Measurements from ENCODE around the gene ABHD8. TPM values are rescaled to one million over a fixed set of nuclear protein-coding genes. Genes with fewer than 3 reads are reported as not detected.

The ABHD8 gene
- total and polyA plus RNA-seq, 2 of the 4 experiments (the other 2 are of a cell fraction), result 3.9 to 10.2 TPM

DNA sequence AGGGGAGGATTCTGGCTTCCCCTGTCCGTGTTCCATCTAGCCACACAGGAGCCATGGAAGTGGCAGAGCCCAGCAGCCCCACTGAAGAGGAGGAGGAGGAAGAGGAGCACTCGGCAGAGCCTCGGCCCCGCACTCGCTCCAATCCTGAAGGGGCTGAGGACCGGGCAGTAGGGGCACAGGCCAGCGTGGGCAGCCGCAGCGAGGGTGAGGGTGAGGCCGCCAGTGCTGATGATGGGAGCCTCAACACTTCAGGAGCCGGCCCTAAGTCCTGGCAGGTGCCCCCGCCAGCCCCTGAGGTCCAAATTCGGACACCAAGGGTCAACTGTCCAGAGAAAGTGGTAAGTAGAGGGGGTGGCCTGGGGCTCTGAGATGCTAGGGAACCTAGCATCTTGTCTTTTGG is 34.5 kb downstream of the ABHD8 start:
- no peak overlapping the region for H2BK120ac ChIP-seq (ENCODE audit: low read depth, low read length)
- H3K79me1 ChIP-seq (ENCODE audit: low read depth in 1 of 2, low read length in 2 of 2), result peaks cover 0 to 23% of the 10 kb centered on the region in 2 experiments; a peak in 2 of 4 replicates
- POLR2A ChIA-PET (ENCODE audit: unreplicated experiment), result no interaction called here
- H3K4me2 ChIP-seq (ENCODE audit: low read depth, low read length), result no peak overlapping the region
- H2AFZ ChIP-seq (replicated peaks; ENCODE audit: low read length, poor library complexity), result no peak overlapping the region
- no peak overlapping the region for H3K14ac ChIP-seq (replicated peaks; ENCODE audit: low read depth, low read length)
- in situ Hi-C loops (cut with MboI; ENCODE audit: low sequenced_read_pairs), result no loop called here
- H2AK5ac ChIP-seq (ENCODE audit: low read depth, low read length), result no peak overlapping the region
- DNase-seq, result no peak
- no peak overlapping the region for H2BK5ac ChIP-seq (ENCODE audit: low read depth, low read length, poor library complexity, severe bottlenecking)
- no peak overlapping the region for H4K91ac ChIP-seq (ENCODE audit: insufficient read depth, low read depth, low read length)
- ATAC-seq (ENCODE audit: low read depth), result no peak
- H3K9me1 ChIP-seq (ENCODE audit: insufficient read depth, low read length), result no peaks in the 10 kb centered on the region
- BruUV-seq (replicated peaks), result no TSS peak
- H3K9ac ChIP-seq (ENCODE audit: low read depth, low read length), result no peak overlapping the region
- no peaks in the 10 kb centered on the region; the same call in 1 of the 2 replicates for H3K4me1 ChIP-seq (ENCODE audit: control insufficient read depth, insufficient read depth, low read length)
- H3K27me3 ChIP-seq (ENCODE audit: control insufficient read depth, insufficient read depth, low read length), result no peaks in the 10 kb centered on the region
- H3K9me3 ChIP-seq (ENCODE audit: control insufficient read depth, insufficient read depth, low read length), result no peaks in the 10 kb centered on the region
- no peak overlapping the region for H4K8ac ChIP-seq (ENCODE audit: low read depth in 2 of 2, low read length in 2 of 2)
- no peak overlapping the region for H3K56ac ChIP-seq (ENCODE audit: extremely low read depth, insufficient read depth, low read length)
- peaks cover 17% of the 10 kb centered on the region; the same call in 1 of the 2 replicates for H3K36me3 ChIP-seq (ENCODE audit: control insufficient read depth, insufficient read depth, low read length)
- H3K4ac ChIP-seq (ENCODE audit: low read depth, low read length), result no peak overlapping the region
- WGBS, 2 experiments (ENCODE audit: extremely low coverage in 2 of 2, insufficient read length in 1 of 2), result 97% methylated on average over 6 of the region's 13 CpGs; no CpG with 5 or more reads in 1 of the 2 experiments
- no peak overlapping the region for H4K5ac ChIP-seq (ENCODE audit: low read depth, low read length)
- dilution Hi-C loops (cut with HindIII; ENCODE audit: low sequenced_read_pairs, unreplicated experiment), result no loop called here
- intact Hi-C loops (cut with micrococcal nuclease), result no loop called here
- CTCF ChIA-PET, result no interaction called here
- peak overlapping the region; percentile 55 for H2AK9ac ChIP-seq (replicated peaks; ENCODE audit: low read depth, low read length, poor library complexity)
- TF ChIP-seq CEBPB (IDR thresholded peaks at IDR 0.05; ENCODE audit: low read depth, low read length) (no peak), FOS (IDR thresholded peaks at IDR 0.05; ENCODE audit: low read depth, low read length) (no peak), MAFK (IDR thresholded peaks at IDR 0.05; ENCODE audit: low read depth, low read length) (no peak), CHD1 (IDR thresholded peaks at IDR 0.05; ENCODE audit: low read depth, low read length) (no peak)
- no peak overlapping the region for H3K18ac ChIP-seq (ENCODE audit: low read depth, low read length)
- no peak overlapping the region for H3K23ac ChIP-seq (ENCODE audit: low read depth, low read length)
- no peak overlapping the region for H3K27ac ChIP-seq (ENCODE audit: insufficient read depth, low read length)
- H4K20me1 ChIP-seq (ENCODE audit: insufficient read depth, low read length), result no peaks in the 10 kb centered on the region
- no peak overlapping the region for H2BK15ac ChIP-seq (ENCODE audit: low read depth, low read length)
- no peak overlapping the region for H3K4me3 ChIP-seq (ENCODE audit: insufficient read depth, low read depth, low read length)
- no peak overlapping the region for H2BK20ac ChIP-seq (ENCODE audit: low read depth, low read length)

All from IMR-90 (cell line).